GM21737 (cell line): ENCODE measurements around the gene SORCS1.

Experiments used
- ATAC-seq: cut with Tn5 transposase; IDR thresholded peaks from one replicate; pipeline ENCODE4 v1.9.1; 2021; ENCODE audit warnings: mild to moderate bottlenecking, moderate library complexity; ENCODE audit not compliant: unreplicated experiment

The SORCS1 gene

DNA sequence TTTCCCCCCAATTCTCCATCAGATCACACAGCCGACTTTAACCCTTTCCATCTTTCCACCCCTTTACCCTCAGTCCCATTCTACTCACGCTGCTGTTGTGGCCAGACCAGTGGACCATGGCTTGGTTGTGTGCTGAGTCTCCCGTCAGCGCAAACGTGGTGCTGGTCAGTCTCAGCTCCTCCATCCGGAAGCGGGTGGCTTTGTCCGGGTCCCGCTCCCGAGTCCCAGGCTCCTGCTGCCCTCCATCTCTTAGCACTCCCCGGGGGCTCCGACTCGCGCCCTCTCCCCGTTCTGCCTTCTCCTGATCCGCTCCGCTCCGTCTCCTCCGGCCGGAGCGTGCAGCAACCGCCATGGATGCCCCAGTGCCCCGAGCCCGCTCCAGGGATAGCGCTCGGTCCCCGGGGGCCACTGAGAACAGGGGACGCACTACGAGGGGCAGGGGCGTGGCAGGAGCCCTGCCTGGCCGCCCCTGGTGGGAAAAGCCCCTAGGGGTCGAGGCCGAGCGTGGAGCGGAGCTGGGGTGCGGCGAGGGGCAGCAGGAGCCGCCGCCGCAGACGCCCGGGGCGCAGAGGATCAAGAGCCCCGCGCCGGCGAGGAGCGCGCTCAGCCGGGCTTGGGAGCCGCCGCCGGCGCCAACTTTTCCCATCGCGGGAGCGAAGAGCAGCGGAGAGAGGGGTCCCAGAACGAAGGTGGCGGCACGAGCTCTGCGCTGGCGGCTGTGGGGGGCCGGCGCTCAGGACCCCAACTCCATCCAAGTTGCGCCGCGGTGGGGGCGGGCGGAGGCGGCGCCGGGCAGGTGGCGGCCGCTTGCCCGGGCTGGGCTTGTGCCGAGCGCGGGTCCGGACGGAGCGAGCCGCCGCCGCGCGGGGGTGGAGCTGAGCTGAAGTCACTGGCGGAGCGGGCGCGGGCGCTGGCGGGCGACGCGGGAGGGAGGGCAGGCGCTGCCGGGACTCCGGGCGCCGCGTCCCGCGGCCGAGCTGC, at the start of gene SORCS1:
SORCS1 (minus strand) TSS at position 826 of the 981 bp plus-strand sequence.
- ATAC-seq = no peak

- no peak for ATAC-seq
Observed at GRCh38 chr10:107214261-107214660, 49.8 kb upstream of the SORCS1 start.

DNA sequence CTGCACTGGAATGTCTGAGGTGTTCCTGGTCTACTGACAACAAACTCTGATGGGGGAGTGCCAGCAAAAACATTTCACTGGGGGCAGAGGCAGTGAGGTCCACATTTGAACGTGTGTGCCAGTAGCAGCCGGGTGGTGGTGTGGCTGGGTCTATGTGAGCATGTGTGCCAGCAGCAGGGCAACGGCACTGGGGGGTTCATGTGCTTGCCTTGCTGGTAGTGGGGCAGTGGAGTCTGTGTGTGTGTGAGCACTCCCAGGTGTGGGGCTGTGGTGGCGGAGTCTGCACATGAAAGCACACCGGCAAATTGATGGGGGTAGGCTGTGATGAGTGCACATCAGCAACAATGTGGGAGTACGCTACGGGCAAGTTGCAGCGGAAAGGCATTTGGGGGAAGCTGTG, 49.4 kb upstream of the SORCS1 start:
- no peak for ATAC-seq

DNA sequence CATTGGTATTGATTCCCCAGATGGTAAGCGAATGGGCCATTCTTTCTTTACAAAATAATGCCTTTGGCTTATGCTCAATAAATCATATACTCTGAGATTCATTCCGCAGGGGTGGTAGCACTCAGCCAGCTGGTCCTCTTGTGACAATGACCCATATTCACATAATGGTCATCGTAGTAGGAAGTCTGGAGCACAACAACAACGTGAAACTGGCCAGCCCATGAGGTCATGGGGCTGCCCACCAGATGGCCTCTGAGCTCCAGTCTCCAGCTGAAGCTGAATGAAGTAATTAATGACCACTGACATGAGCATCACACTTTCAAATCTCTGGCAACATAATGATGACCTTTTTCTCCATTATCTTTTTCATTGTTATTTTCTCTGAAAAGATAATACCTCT, 42.3 kb upstream of the SORCS1 start:
- ATAC-seq = no peak

- ATAC-seq = no peak
Observed at GRCh38 chr10:107169516-107169915, 5.0 kb upstream of the SORCS1 start.

DNA sequence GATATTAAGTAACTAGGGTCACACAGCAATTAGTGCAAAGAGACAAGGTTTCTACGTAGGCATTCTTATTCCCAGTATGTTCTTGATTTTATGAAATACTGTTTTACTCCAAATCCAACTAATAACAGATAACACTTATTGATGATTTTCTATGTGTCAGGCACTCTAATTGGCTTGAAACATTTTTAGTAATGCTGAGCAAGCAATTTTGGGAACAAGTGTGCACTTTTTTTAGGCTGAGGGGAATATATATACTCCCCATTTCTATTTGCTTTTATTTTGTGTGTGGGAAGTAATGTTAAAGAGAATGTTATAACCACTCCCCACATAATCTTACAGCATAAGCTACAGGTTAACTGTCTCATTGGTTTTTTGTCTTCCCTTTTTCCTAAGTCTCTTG, 4.2 kb upstream of the SORCS1 start:
- ATAC-seq = no peak

- no peak for ATAC-seq
Observed at GRCh38 chr10:107166403-107166802, 1.9 kb upstream of the SORCS1 start.

DNA sequence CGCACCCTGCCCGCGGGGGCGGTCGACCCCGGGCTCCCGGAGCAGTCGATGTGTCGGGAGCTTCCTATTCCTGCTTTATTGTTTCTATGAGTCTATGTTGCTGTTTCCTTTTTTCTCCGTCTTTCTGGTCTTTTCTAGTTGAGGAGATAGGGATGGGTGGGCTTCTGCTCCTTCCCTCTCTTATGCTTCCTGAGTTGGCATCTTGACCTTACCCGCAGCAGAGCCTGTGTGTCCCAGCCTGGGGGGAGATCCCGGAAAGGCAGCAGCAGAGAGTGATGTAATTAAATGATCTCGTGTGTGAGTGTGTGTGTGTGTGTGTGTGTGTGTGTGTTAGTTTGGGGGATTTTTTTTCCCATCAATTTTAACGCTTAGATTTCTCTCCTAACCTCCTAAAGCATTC, 486 bp upstream of the SORCS1 start:
- ATAC-seq = no peak

- no peak for ATAC-seq
Observed at GRCh38 chr10:107163076-107163855, 1.2 kb downstream of the SORCS1 start.

GRCh38 chr10:107160866-107161265, 3.6 kb downstream of the SORCS1 start:
- ATAC-seq = no peak

GRCh38 chr10:107159871-107160270, 4.6 kb downstream of the SORCS1 start:
- ATAC-seq = no peak

GRCh38 chr10:107157071-107157470, 7.4 kb downstream of the SORCS1 start:
- ATAC-seq = no peak

GRCh38 chr10:107152087-107152486, 12.4 kb downstream of the SORCS1 start:
- no peak for ATAC-seq

GRCh38 chr10:107148906-107149305, 15.6 kb downstream of the SORCS1 start:
- ATAC-seq = no peak

DNA sequence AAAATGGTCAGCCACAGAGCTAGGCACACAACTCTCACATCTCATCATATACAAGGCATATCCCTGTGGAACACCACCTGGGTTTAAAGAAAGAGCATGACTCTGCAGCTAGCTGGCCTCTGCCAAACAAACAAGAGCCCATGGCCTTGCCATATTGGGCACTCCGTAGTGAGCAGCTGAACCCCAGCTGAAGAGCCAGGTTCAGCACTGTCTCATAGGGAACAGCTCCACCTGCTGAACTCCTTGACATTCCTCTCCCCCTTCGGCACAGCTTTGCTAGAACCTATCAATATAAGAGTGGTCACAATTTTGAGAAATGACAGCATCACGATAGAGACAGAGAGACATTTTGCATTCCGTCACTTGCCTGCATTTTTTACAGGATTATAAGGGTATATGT, 20.0 kb downstream of the SORCS1 start:
- ATAC-seq = no peak

- no peak for ATAC-seq
Observed at GRCh38 chr10:107141524-107142061, 22.9 kb downstream of the SORCS1 start.

- ATAC-seq = no peak
Observed at GRCh38 chr10:107139237-107139636, 25.3 kb downstream of the SORCS1 start.

DNA sequence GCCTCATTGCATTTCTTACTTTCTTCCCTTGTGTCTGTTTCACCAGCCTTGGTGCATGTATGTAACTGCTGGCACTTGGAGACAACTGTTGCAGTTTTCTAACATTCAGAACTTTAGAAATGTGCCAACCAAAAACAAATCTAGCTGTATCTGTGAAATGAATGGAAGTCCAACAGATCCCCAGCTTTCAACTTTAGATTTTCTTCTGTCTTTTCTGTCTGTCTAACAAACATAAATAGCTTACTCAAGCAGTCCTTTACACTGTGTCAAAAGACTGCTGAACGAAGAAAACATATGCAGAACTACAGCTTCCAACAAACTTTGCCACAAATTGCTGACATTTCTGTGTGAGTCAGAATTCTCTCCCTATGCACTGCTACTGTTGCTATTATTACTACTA, 30.9 kb downstream of the SORCS1 start:
- no peak for ATAC-seq

- no peak for ATAC-seq
Observed at GRCh38 chr10:107129000-107129399, 35.5 kb downstream of the SORCS1 start.

DNA sequence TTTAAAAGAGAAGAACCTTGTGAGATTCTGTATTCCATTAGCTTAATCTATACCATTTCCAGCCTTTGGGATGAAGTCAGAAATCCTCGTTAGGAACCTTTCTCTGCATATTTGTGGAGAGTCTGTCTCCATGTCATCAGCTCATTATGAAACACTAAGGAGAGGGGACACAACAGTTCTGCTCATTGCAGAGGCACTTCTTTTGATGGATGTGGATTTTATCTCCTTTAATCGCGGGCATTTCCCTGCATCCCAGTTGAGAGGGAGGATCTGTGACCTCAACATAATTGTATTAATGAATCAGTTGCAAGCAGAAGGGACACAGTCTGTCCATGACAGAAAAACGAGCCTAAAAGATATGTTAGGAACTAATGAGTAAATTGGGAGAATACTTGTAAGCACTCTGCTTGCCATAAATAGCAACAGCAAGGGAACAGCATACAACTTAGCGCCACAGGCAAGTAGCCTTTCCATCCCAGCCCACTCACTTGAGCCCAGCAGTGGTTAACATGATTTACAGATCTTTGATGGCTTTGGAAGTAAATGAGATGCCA, 37.9 kb downstream of the SORCS1 start:
- no peak for ATAC-seq

GRCh38 chr10:107122703-107123102, 41.8 kb downstream of the SORCS1 start:
- no peak for ATAC-seq
